ENCODE results near the gene REG4.

DNA sequence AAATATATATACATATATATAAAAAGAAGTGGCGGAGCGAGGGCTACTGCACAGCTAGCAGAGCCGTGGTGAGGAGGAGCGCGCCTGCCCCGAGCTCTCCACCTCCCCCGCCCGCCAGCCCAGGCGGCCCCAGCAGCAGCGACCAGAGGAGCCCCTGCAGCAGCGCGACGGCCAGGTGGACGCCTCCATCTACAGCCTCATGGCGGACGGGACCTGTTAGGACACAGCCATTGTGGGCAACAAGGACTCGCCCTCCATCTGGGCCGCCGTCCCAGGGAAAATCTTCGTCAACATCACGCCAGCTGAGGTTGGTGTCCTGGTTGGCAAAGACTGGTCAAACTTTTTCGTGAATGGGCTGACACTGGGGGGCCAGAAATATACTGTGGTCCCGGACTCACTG, 41.9 kb upstream of the REG4 start:
- TF ChIP-seq, protein P1, sequence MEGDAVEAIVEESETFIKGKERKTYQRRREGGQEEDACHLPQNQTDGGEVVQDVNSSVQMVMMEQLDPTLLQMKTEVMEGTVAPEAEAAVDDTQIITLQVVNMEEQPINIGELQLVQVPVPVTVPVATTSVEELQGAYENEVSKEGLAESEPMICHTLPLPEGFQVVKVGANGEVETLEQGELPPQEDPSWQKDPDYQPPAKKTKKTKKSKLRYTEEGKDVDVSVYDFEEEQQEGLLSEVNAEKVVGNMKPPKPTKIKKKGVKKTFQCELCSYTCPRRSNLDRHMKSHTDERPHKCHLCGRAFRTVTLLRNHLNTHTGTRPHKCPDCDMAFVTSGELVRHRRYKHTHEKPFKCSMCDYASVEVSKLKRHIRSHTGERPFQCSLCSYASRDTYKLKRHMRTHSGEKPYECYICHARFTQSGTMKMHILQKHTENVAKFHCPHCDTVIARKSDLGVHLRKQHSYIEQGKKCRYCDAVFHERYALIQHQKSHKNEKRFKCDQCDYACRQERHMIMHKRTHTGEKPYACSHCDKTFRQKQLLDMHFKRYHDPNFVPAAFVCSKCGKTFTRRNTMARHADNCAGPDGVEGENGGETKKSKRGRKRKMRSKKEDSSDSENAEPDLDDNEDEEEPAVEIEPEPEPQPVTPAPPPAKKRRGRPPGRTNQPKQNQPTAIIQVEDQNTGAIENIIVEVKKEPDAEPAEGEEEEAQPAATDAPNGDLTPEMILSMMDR (conservative IDR thresholded peaks at IDR 0.05) = no peak
- no peak for TF ChIP-seq ZFX (IDR thresholded peaks at IDR 0.05)
